ENCODE results near the gene TSKU.
"Not testable (repeated sequence)": the region's sequence is repeated elsewhere in the genome, so short reads cannot be mapped to it uniquely, and the experiment has no call there.

The TSKU gene

GRCh38 chr11:76827005-76827404 lies 43.8 kb downstream of the TSKU start:
- not testable (repeated sequence) for DNase-seq

GRCh38 chr11:76830639-76831327 lies 47.6 kb downstream of the TSKU start:
- no peak for DNase-seq

- DNase-seq = no peak
Measured at GRCh38 chr11:76831686-76832310, 48.6 kb downstream of the TSKU start.

- DNase-seq = no peak
Measured at GRCh38 chr11:76832361-76832760, 49.2 kb downstream of the TSKU start.

- DNase-seq = no peak
Measured at GRCh38 chr11:76834151-76834550, 51.0 kb downstream of the TSKU start.

- no peak for DNase-seq
Measured at GRCh38 chr11:76835036-76835435, 51.9 kb downstream of the TSKU start.

GRCh38 chr11:76835928-76836612 lies 52.9 kb downstream of the TSKU start:
- DNase-seq = no peak

- DNase-seq = no peak
Measured at GRCh38 chr11:76836613-76837291, 53.6 kb downstream of the TSKU start.

GRCh38 chr11:76837696-76838677 lies 54.8 kb downstream of the TSKU start:
- DNase-seq = no peak

- DNase-seq = no peak
Measured at GRCh38 chr11:76838678-76839068, 55.5 kb downstream of the TSKU start.

- DNase-seq = no peak
Measured at GRCh38 chr11:76839311-76839710, 56.2 kb downstream of the TSKU start.

- DNase-seq = no peak
Measured at GRCh38 chr11:76841923-76842452, 58.8 kb downstream of the TSKU start.

- no peak for DNase-seq
Measured at GRCh38 chr11:76843907-76844306, 60.8 kb downstream of the TSKU start.

GRCh38 chr11:76844511-76844910 lies 61.4 kb downstream of the TSKU start:
- DNase-seq = no peak

- DNase-seq = no peak
Measured at GRCh38 chr11:76845069-76845468, 61.9 kb downstream of the TSKU start.

- DNase-seq = no peak
Measured at GRCh38 chr11:76846441-76846840, 63.3 kb downstream of the TSKU start.
